ENCODE data around the gene KARS1. TPM values are rescaled to one million over a fixed set of nuclear protein-coding genes. Genes with fewer than 3 reads are reported as not detected.

The KARS1 gene
- total RNA-seq, 1 experiment from 2014 or later, result 196 TPM

GRCh38 chr16:75653922-75654321 is 6.5 kb upstream of the KARS1 start:
- ChIA-PET CTCF (interaction anchor here (0.9 kb wide), 1 partner anchor 182 kb away, joined by 3 read pairs; no protein-coding TSS in a partner anchor), POLR2A (no interaction called here)
- peaks cover 13 to 31% of the 10 kb centered on the region in 2 experiments; a peak in 2 of 4 replicates for H3K36me3 ChIP-seq (ENCODE audit: control insufficient read depth in 1 of 2, insufficient read depth in 2 of 2, low read length in 2 of 2)

More at GRCh38 chr16:75653922-75654321, 6.5 kb upstream of the KARS1 start:
- Histone ChIP-seq H3K9me3 (ENCODE audit: control insufficient read depth in 1 of 2, insufficient read depth in 1 of 2, low read depth in 1 of 2, low read length in 2 of 2) (no peaks in the 10 kb centered on the region), H3K9ac (ENCODE audit: low read length) (no peak overlapping the region), H3K4me1 (ENCODE audit: control insufficient read depth in 1 of 2, insufficient read depth in 2 of 2, low read length in 2 of 2) (peaks cover 5 to 10% of the 10 kb centered on the region in 2 experiments), H3K27ac (ENCODE audit: low read depth, low read length) (no peak overlapping the region), H3K27me3 (ENCODE audit: insufficient read depth, low read length) (no peaks in the 10 kb centered on the region), H4K20me1 (ENCODE audit: insufficient read depth) (no peaks in the 10 kb centered on the region), H3K9me2 (ENCODE audit: insufficient read depth) (no peaks in the 10 kb centered on the region), H3K79me2 (ENCODE audit: insufficient read depth, low read length) (peaks cover 55% of the 10 kb centered on the region), H3K4me2 (ENCODE audit: low read length) (no peak overlapping the region), H3K4me3 (replicated peaks in 1 of 2; ENCODE audit: low read depth in 1 of 2, low read length in 2 of 2) (no peak overlapping the region), H2AFZ (ENCODE audit: low read depth, low read length, poor library complexity, severe bottlenecking) (no peak overlapping the region)
- BruUV-seq (replicated peaks), result no TSS peak
- DNase-seq (ENCODE audit: low read depth, low spot score) (no peak), ATAC-seq (no peak)
- intact Hi-C loops (cut with micrococcal nuclease), result no loop called here
- RAD21 ChIA-PET (ENCODE audit: low non-redundant PET in 1 of 2, low total read pairs in 2 of 2, uncharacterized antibody in 2 of 2, unreplicated experiment in 2 of 2), result no interaction called here
- no peak for TF ChIP-seq POLR2A (IDR thresholded peaks at IDR 0.05; ENCODE audit: borderline replicate concordance, extremely low read depth, insufficient read depth, insufficient read length)
- TF ChIP-seq ELF1 (IDR thresholded peaks at IDR 0.05; ENCODE audit: borderline replicate concordance, low read depth), result no peak
- TF ChIP-seq SRF (IDR thresholded peaks at IDR 0.05; ENCODE audit: low read depth), result no peak
- no peak for TF ChIP-seq ZNF274 (IDR thresholded peaks at IDR 0.05; ENCODE audit: low read depth, low read length)
- TF ChIP-seq EZH2 (IDR thresholded peaks at IDR 0.05), result no peak
- TF ChIP-seq TCF7L2 (IDR thresholded peaks at IDR 0.05; ENCODE audit: borderline replicate concordance, extremely low read depth, insufficient read depth, insufficient read length), result no peak
- no peak for TF ChIP-seq RAD21 (IDR thresholded peaks at IDR 0.05; ENCODE audit: low read depth)
- TF ChIP-seq POLR2AphosphoS5 (IDR thresholded peaks at IDR 0.05; ENCODE audit: low read depth, low read length), result no peak
- TF ChIP-seq EGR1 (IDR thresholded peaks at IDR 0.05; ENCODE audit: low read depth), result no peak
- no peak for TF ChIP-seq JUND (IDR thresholded peaks at IDR 0.05)
- TF ChIP-seq CEBPB (IDR thresholded peaks at IDR 0.05; ENCODE audit: low read depth), result no peak
- TF ChIP-seq ZBTB33 (IDR thresholded peaks at IDR 0.05; ENCODE audit: extremely low read depth, insufficient replicate concordance, low read length), result no peak
- TF ChIP-seq SIN3A (IDR thresholded peaks at IDR 0.05; ENCODE audit: low read depth), result no peak
- no peak for TF ChIP-seq YY1 (IDR thresholded peaks at IDR 0.05; ENCODE audit: extremely low read depth, insufficient replicate concordance, low read depth, low read length)
- TF ChIP-seq EZH2phosphoT487 (IDR thresholded peaks at IDR 0.05; ENCODE audit: borderline replicate concordance), result no peak
- no peak for TF ChIP-seq SP1 (IDR thresholded peaks at IDR 0.05; ENCODE audit: low read depth)
- no peak for TF ChIP-seq ZFX (IDR thresholded peaks at IDR 0.05)

All from HCT116 (cell line).